GM19463 (cell line): Measurements from ENCODE around the gene MUTYH.
"Not testable (repeated sequence)": the region's sequence is repeated elsewhere in the genome, so short reads cannot be mapped to it uniquely, and the experiment has no call there.

ENCODE experiments used
- ATAC-seq: cut with Tn5 transposase; IDR thresholded peaks from one replicate; pipeline ENCODE4 v1.9.1; 2021; ENCODE audit warnings: mild to moderate bottlenecking, moderate library complexity; ENCODE audit not compliant: unreplicated experiment

Gene MUTYH

DNA sequence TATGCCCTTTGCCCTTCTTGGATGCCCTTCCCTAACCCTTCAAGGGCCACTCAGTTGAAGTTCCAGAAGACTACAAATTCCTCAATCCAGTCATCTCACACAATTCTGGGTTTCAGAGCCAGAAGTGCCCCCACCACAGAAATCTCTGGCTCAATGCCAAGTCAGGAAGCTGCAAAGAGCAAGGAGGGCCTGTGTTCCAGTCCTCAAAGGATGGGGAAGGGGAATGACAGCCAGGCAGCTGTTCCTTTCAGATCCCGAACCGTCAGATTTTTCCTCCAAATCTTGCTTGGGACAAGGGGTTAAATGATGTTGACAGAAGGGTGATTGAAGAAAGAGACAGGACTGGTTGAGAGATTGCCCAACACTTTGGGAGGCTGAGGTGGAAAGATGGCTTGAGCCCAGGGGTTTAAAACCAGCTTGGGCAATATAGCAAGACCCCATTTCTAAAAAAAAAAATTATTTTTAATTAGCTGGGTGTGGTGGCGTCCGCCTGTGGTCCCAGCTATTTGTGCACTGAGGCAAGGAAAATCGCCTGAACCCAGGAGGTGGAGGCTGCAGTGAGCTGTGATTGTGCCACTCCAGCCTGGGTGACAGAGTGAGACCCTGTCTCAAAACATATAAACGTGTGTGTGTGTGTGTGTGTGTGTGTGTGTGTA, 14.3 kb downstream of the MUTYH start:
- no peak for ATAC-seq

DNA sequence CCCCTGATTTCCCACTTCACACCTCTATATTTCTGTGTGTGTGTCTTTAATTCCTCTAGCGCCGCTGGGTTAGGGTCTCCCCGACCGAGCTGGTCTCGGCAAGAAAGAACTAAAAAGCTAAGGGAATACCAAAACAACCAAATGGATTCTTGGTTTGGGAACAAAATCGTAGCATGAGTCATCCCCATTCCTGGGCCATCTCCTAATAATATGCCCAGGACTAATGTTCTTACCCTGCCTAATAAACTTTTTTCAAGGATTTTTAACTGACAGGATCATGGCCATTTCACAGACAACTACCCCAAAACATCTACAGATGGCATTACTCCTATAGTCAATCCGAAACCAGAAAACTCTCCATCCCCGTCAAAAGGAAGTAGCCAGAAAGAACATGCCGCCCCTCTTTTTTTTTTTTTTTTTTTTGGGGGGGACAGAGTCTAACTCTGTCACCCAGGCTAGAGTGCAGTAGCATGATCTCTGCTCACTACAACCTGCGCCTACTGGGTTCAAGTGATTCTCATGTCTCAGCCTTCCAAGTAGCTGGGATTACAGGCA, 17.7 kb downstream of the MUTYH start:
- no peak for ATAC-seq

DNA sequence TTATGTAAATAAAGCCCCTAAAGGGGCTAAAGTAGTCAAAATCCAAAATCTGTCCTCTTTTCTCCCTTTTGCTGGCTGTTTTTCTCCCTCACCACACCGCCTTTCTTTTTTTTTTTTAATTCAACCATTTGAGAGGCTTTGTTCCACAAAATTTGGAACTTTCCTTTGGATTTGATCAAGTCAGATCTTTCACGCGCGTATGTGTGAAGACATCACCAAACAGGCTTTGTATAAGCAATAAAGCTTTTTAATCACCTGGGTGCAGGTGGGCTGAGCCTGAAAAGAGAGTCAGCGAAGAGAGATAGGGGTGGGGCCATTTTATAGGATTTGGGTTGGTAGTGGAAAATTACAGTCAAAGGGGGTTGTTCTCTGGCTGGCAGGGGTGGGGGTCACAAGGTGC, 18.8 kb downstream of the MUTYH start:
- ATAC-seq: no peak

- no peak for ATAC-seq
Observed at GRCh38 chr1:45319761-45320160, 20.5 kb downstream of the MUTYH start.

DNA sequence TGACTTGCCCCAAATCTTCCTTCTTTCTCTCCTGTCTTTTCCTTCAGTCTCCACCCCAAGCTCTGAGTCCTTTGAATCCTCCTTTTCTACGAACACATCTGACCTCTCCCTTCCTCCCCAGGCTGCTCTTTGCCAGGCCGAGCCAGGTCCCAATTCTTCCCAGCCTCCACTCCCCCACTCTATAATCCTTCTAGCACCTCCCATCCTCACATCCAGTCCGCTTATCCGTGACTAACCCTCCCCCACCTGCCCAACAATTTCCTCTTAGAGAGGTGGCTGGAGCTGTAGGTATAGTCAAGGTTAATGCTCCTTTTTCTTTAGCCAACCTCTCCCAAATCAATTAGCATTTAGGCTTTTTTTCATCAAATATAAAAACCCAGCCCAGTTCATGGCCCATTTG, 23.1 kb downstream of the MUTYH start:
- ATAC-seq: no peak

- ATAC-seq: no peak
Observed at GRCh38 chr1:45314266-45314665, 26.0 kb downstream of the MUTYH start.

- ATAC-seq: no peak
Observed at GRCh38 chr1:45306905-45307304, 33.3 kb downstream of the MUTYH start.

DNA sequence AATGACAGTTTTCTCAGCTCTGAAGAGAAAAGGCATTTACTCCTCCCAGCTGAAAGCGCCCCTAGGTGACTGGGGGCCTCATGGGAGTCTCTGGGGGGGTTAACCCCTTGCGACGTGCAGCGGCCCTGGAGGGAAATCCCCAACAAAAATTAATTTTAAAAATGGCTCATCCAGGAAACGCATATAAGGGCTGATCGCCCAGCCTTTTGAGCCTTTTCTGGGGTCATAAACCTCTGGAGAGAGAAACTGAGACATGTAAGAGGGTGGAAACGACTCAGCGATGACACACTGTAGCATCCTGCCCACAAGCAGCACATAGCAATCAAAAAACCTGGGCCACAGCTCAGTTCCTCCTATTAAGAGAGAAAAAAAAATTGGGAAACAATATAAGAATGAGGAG, 33.9 kb downstream of the MUTYH start:
- no peak for ATAC-seq

DNA sequence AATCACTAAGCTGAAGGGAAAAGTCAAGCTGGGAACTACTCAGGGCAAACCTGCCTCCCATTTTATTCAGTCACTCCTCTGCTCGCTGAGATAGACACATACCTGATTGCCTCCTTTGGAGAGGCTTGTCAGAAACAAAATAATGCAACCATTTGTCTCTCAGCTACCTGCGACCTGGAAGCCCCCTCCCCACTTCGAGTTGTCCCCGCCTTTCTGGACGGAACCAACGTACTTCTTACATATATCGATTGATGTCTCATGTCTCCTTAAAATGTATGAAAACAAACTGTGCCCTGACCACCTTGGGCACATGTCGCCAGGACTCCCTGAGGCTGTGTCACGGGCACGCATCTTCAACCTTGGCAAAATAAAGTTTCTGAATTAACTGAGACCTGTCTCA, 35.0 kb downstream of the MUTYH start:
- no peak for ATAC-seq

DNA sequence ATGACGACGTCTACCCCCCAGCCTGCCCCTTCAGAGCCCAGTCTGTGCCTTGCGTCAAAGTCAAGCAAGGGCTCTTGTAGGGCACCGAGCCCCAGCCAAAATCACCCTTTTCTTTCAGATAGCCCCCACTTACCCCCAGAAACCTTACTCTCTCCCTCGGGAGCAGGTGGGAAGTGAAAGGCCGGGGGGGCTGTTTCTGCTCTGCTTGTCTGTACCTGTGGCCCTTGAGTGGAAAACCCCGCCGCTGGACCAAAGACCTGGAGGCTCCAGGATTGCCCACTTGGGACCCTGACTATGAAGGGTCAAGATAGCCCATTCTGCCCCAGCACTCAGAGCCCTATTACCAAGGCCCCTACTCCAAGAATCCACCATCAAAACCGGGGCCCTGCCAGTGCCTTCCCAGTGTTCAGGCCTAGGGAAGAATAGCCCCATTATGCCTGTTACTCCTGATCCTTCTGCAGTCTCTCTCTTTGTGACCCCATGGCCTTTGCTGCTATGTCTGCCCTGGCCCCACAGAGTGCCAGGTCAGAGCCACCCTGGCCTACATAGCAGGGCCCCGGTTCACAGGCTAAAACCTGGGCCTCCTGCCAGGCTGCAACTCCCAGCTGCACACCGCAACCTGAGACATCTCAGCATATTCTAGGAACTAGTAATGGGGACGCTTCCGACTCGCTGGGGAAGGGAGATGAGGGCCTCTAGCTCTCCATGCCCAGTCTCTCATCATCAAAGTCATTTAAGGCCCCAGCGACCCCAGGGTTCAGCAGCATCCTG, 35.7 kb downstream of the MUTYH start:
- no peak for ATAC-seq

- peak; percentile 68 for ATAC-seq
Observed at GRCh38 chr1:45303520-45304310, 36.5 kb downstream of the MUTYH start.

GRCh38 chr1:45302505-45303150, 37.6 kb downstream of the MUTYH start:
- no peak for ATAC-seq

GRCh38 chr1:45300669-45300997, 39.6 kb downstream of the MUTYH start:
- no peak for ATAC-seq

- no peak for ATAC-seq
Observed at GRCh38 chr1:45299981-45300668, 40.1 kb downstream of the MUTYH start.

GRCh38 chr1:45299296-45299695, 40.9 kb downstream of the MUTYH start:
- no peak for ATAC-seq

GRCh38 chr1:45297666-45298356, 42.4 kb downstream of the MUTYH start:
- no peak for ATAC-seq

- ATAC-seq: no peak
Observed at GRCh38 chr1:45291716-45292115, 48.5 kb downstream of the MUTYH start.

DNA sequence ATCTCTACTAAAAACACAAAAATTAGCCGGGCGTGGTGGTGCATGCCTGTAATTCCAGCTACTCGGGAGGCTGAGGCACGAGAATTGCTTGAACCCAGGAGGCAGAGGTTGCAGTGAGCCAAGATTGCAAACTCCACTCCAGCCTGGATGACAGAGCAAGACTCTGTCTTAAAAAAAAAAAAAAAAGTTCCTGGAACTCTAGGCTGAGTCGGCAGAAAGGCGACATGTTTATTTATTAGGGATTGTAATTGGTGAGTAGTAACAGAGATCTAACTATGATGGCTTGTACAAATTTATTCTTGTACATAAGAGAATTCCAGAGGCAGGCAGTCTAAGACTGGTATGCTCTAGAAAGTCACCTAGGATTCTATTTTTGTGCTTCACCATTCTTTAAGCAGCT, 49.2 kb downstream of the MUTYH start:
- ATAC-seq: not testable (repeated sequence)

- not testable (repeated sequence) for ATAC-seq
Observed at GRCh38 chr1:45286521-45286920, 53.7 kb downstream of the MUTYH start.

- not testable (repeated sequence) for ATAC-seq
Observed at GRCh38 chr1:45284858-45285257, 55.4 kb downstream of the MUTYH start.
